Liver (tissue), 9 donors: ENCODE results near the gene MYO7B. TPM values are rescaled to one million over a fixed set of nuclear protein-coding genes. Genes with fewer than 3 reads are reported as not detected.

Experiments
- DNase-seq: peaks from one replicate; pipeline ENCODE4 v3.0.0-alpha.2; 2017; ENCODE audit warnings: low spot score
- H3K27ac ChIP-seq, 2 donors: one replicate each; pipeline ENCODE4 v1.7.0; 2013; ENCODE audit warnings: inconsistent platforms in 2 of 2, low read length in 2 of 2, control low read depth in 1 of 2, low read depth in 1 of 2, mild to moderate bottlenecking in 1 of 2
- H3K27me3 ChIP-seq, 4 donors: one replicate each; pipeline versions ENCODE4 v1.6.1 to v1.7.0; 2013; ENCODE audit warnings: low read length in 3 of 4, inconsistent platforms in 1 of 4, mild to moderate bottlenecking in 1 of 4, moderate library complexity in 1 of 4; ENCODE audit not compliant: control insufficient read depth in 4 of 4, insufficient read depth in 4 of 4
- H3K36me3 ChIP-seq, 4 donors: one replicate each; pipeline versions ENCODE4 v1.6.1 to v1.7.0; 2013; ENCODE audit warnings: low read length in 3 of 4, mild to moderate bottlenecking in 3 of 4, low read depth in 1 of 4, moderate library complexity in 1 of 4; ENCODE audit not compliant: control insufficient read depth in 4 of 4, insufficient read depth in 3 of 4
- H3K4me1 ChIP-seq, 4 donors: one replicate each; pipeline versions ENCODE4 v1.6.1 to v1.7.0; 2013; ENCODE audit warnings: low read length in 3 of 4, mild to moderate bottlenecking in 3 of 4, moderate library complexity in 1 of 4; ENCODE audit not compliant: control insufficient read depth in 4 of 4, insufficient read depth in 4 of 4
- H3K4me3 ChIP-seq, 3 donors: one replicate each; pipeline versions ENCODE4 v1.6.1 to v1.7.0; 2013; ENCODE audit warnings: low read length in 3 of 3, control low read depth in 1 of 3, low read depth in 1 of 3, mild to moderate bottlenecking in 1 of 3
- H3K9ac ChIP-seq, 2 donors: one replicate each; pipeline ENCODE4 v1.7.0; 2013; ENCODE audit warnings: low read length in 2 of 2, mild to moderate bottlenecking in 2 of 2, moderate library complexity in 2 of 2, control low read depth in 1 of 2, low read depth in 1 of 2
- H3K9me3 ChIP-seq, 4 donors: one replicate each; pipeline versions ENCODE4 v1.6.1 to v1.7.0; 2013; ENCODE audit warnings: low read length in 3 of 4; ENCODE audit not compliant: control insufficient read depth in 4 of 4
- EGR1 ChIP-seq, 2 donors: IDR thresholded peaks; 2 replicates each; pipeline ENCODE4 v1.6.1; 2016 to 2018; ENCODE audit warnings: antibody characterized with exemption in 2 of 2, low read depth in 2 of 2
- FOXA1 ChIP-seq: IDR thresholded peaks from 2 replicates; pipeline ENCODE4 v1.6.1; 2016; ENCODE audit warnings: antibody characterized with exemption
- FOXA2 ChIP-seq: IDR thresholded peaks from 2 replicates; pipeline ENCODE4 v1.6.1; 2016; ENCODE audit warnings: antibody characterized with exemption
- GABPA ChIP-seq, 2 donors: IDR thresholded peaks in 1 of 2; conservative IDR thresholded peaks in 1 of 2; 2 replicates each; pipeline ENCODE4 v1.6.1; 2016; ENCODE audit warnings: antibody characterized with exemption in 2 of 2, mild to moderate bottlenecking in 1 of 2, moderate library complexity in 1 of 2
- HNF4G ChIP-seq: IDR thresholded peaks from 2 replicates; pipeline ENCODE4 v1.6.1; 2016; ENCODE audit warnings: antibody characterized with exemption
- JUND ChIP-seq, 2 donors: IDR thresholded peaks; 2 replicates each; pipeline ENCODE4 v1.6.1; 2016; ENCODE audit warnings: antibody characterized with exemption in 2 of 2
- NR2F2 ChIP-seq: IDR thresholded peaks from 2 replicates; pipeline ENCODE4 v1.6.1; 2016; ENCODE audit warnings: antibody characterized with exemption
- RAD21 ChIP-seq, 2 donors: IDR thresholded peaks; 2 replicates each; pipeline ENCODE4 v1.6.1; 2016; ENCODE audit warnings: antibody characterized with exemption in 2 of 2, mild to moderate bottlenecking in 2 of 2
- SP1 ChIP-seq: IDR thresholded peaks from 2 replicates; pipeline ENCODE4 v1.6.1; 2018; ENCODE audit warnings: antibody characterized with exemption, mild to moderate bottlenecking
- YY1 ChIP-seq: IDR thresholded peaks from 2 replicates; pipeline ENCODE4 v1.6.1; 2016; ENCODE audit warnings: antibody characterized with exemption, mild to moderate bottlenecking
- WGBS: extraction: QIAGEN DNeasy Blood & Tissue Kit; methylation state at CpG from one replicate; pipeline ENCODE4 v1.1.7; 2013; 5-methylcytosine and 5-hydroxymethylcytosine counted together
- polyA plus RNA-seq, 2 donors: library from polyadenylated mRNA; stranded (reverse) in 1 of 2; unstranded in 1 of 2; fragments of 200-250 nt in 1 of 2; fragments of >200 nt in 1 of 2; fragmentation: Nextera tagmentation in 1 of 2; extraction: Ambion mirVana in 1 of 2; gene quantifications; one replicate each; pipeline versions ENCODE4 v1.2.1 to v1.2.3, GENCODE V29; 2013 to 2015
- total RNA-seq, 2 donors: library from RNA; depleted of rRNA; stranded (reverse); fragments of >200 nt; gene quantifications; one replicate each; pipeline ENCODE4 v1.2.3, GENCODE V29; 2014
- TF ChIP-seq, protein P1 (sequence below): IDR thresholded peaks from 2 replicates; pipeline ENCODE4 v1.6.1; 2016; ENCODE audit warnings: antibody characterized with exemption
- TF ChIP-seq, protein P2 (sequence below): IDR thresholded peaks from 2 replicates; pipeline ENCODE4 v1.6.1; 2016; ENCODE audit warnings: antibody characterized with exemption
- TF ChIP-seq, protein P3 (sequence below): IDR thresholded peaks from 2 replicates; pipeline ENCODE4 v1.6.1; 2016; ENCODE audit warnings: antibody characterized with exemption, mild to moderate bottlenecking
- donor health status: healthy.
- donor health status: healthy.
- donor health status: healthy.
- donor health status: healthy.
- donor health status: healthy.

The MYO7B gene
- total and polyA plus RNA-seq, 4 donors: 0.15 to 1.1 (median 0.64) TPM

DNA sequence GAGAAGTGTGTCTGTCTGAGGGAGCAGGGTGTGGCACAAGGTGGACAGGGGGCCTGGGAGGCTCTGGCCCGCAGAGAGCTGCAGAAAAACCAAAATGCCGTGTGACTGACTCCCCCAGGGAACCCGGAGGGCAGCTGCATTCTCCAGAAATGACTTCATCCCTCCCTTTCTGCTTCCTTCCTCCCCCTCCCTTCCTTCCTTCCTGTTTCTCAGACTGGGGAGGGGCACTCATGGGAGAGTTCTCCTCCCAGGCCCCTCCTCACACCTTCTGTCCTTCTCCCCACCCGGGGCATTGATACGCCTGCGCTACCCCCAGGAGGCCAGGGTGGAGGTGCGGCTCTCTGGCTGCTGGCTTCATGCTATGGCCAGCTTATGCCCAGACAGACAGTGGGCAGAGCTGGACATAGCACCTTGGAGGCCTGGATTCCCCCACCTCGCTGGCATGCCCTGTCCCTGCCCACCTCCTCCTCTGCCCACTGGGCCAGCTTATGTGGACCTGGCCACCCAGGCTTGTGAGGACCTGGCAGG, 102.3 kb downstream of the MYO7B start:
- DNase-seq: no peak
- Histone ChIP-seq H3K4me3 (no peak overlapping the region), H3K4me1 (peaks cover 4 to 25% (median 11%) of the 10 kb centered on the region in 4 donors), H3K9ac (no peak overlapping the region), H3K27me3 (no peaks in the 10 kb centered on the region), H3K36me3 (peaks cover 0 to 6% (median 0%) of the 10 kb centered on the region in 4 donors), H3K9me3 (no peaks in the 10 kb centered on the region), H3K27ac (peak overlapping the region; percentile 75 to 79)
- peak in 1 of 2 donors; percentile 50 for TF ChIP-seq GABPA (IDR thresholded peaks at IDR 0.05 in 1 of 2, conservative IDR thresholded peaks at IDR 0.05 in 1 of 2)
- no peak for TF ChIP-seq FOXA2
- peak; percentile 15 for TF ChIP-seq NR2F2
- 63% methylated on average over 8 of the region's 8 CpGs for WGBS

DNA sequence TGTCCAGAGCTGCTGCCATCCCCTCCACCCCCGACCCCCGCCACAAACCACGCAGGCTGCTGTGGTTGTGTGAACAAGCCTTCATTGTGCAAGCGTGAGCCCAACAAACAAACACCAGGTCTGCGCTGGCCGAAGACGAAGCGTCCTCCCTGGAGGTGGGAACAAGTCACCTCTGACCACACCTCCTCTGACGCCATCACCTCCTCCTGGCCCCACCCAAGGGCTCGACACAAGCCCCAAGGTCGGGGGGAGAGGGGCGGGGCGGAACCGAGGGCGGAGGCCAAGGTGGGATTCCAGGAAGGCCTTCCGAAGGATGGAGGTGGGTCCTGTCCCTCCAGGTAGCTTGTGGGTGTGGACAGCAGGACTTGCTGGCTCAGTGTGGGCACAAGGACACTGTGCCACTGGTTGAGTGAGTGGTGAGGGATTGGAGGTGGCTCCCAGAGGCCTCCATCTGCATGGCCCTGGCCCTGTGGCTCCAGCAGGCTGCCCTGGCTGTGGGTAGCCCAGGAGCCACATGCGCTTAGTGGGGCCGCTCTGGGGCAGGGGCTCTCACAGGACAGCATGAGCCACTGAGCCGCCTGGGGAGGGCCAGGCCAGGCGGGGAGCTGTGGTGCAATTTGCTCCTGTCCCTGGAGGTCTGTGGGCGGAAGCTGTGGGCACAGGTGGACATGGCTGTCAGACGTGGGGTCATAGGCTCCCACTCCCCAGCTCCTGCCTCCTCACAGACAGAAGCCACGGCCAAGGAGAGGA, 103.1 kb downstream of the MYO7B start:
- WGBS: 72% methylated on average over 23 of the region's 23 CpGs
- Histone ChIP-seq H3K4me1 (peaks cover 4 to 25% (median 11%) of the 10 kb centered on the region in 4 donors), H3K36me3 (peaks cover 0 to 6% (median 0%) of the 10 kb centered on the region in 4 donors), H3K27ac (peak overlapping the region; percentile 75 to 79), H3K27me3 (no peaks in the 10 kb centered on the region), H3K9me3 (no peaks in the 10 kb centered on the region), H3K9ac (no peak overlapping the region), H3K4me3 (no peak overlapping the region)
- DNase-seq: no peak
- TF ChIP-seq EGR1 (IDR thresholded peaks at IDR 0.05; ENCODE audit: low read depth in 2 of 2): no peak
- no peak for TF ChIP-seq RAD21 (IDR thresholded peaks at IDR 0.05)
- TF ChIP-seq FOXA1: no peak
- TF ChIP-seq, protein P1, sequence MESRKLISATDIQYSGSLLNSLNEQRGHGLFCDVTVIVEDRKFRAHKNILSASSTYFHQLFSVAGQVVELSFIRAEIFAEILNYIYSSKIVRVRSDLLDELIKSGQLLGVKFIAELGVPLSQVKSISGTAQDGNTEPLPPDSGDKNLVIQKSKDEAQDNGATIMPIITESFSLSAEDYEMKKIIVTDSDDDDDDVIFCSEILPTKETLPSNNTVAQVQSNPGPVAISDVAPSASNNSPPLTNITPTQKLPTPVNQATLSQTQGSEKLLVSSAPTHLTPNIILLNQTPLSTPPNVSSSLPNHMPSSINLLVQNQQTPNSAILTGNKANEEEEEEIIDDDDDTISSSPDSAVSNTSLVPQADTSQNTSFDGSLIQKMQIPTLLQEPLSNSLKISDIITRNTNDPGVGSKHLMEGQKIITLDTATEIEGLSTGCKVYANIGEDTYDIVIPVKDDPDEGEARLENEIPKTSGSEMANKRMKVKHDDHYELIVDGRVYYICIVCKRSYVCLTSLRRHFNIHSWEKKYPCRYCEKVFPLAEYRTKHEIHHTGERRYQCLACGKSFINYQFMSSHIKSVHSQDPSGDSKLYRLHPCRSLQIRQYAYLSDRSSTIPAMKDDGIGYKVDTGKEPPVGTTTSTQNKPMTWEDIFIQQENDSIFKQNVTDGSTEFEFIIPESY: no peak

DNA sequence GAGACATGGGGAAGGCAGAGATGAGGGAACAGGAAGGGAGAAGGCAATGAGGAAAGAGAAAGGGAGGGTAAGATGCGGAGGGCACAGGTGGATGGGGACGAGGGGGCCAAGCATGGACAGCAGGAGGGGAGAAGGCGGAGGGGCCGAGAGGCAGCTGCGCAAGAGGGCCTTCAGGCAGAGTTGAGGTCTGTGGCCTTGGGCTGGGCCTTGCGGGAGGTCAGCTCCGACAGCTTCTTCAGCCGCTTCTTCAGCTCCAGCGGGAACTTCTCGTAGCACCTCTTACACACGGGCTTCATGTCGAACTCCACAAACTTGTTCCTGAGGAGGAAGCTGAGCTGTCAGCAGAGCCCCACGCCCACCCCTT, 103.6 kb downstream of the MYO7B start:
- Histone ChIP-seq H3K4me3 (no peak overlapping the region), H3K27ac (peak overlapping the region in 1 of 2 donors; percentile 75), H3K9ac (no peak overlapping the region), H3K27me3 (no peaks in the 10 kb centered on the region), H3K36me3 (peaks cover 0 to 6% (median 0%) of the 10 kb centered on the region in 4 donors), H3K9me3 (no peaks in the 10 kb centered on the region), H3K4me1 (peaks cover 4 to 25% (median 11%) of the 10 kb centered on the region in 4 donors)
- 95% methylated on average over 13 of the region's 13 CpGs for WGBS
- no peak for DNase-seq
- TF ChIP-seq FOXA1: no peak
- TF ChIP-seq, protein P2, sequence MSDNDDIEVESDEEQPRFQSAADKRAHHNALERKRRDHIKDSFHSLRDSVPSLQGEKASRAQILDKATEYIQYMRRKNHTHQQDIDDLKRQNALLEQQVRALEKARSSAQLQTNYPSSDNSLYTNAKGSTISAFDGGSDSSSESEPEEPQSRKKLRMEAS: no peak
- TF ChIP-seq, protein P3, sequence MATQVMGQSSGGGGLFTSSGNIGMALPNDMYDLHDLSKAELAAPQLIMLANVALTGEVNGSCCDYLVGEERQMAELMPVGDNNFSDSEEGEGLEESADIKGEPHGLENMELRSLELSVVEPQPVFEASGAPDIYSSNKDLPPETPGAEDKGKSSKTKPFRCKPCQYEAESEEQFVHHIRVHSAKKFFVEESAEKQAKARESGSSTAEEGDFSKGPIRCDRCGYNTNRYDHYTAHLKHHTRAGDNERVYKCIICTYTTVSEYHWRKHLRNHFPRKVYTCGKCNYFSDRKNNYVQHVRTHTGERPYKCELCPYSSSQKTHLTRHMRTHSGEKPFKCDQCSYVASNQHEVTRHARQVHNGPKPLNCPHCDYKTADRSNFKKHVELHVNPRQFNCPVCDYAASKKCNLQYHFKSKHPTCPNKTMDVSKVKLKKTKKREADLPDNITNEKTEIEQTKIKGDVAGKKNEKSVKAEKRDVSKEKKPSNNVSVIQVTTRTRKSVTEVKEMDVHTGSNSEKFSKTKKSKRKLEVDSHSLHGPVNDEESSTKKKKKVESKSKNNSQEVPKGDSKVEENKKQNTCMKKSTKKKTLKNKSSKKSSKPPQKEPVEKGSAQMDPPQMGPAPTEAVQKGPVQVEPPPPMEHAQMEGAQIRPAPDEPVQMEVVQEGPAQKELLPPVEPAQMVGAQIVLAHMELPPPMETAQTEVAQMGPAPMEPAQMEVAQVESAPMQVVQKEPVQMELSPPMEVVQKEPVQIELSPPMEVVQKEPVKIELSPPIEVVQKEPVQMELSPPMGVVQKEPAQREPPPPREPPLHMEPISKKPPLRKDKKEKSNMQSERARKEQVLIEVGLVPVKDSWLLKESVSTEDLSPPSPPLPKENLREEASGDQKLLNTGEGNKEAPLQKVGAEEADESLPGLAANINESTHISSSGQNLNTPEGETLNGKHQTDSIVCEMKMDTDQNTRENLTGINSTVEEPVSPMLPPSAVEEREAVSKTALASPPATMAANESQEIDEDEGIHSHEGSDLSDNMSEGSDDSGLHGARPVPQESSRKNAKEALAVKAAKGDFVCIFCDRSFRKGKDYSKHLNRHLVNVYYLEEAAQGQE: no peak
- no peak for TF ChIP-seq NR2F2
- no peak for TF ChIP-seq HNF4G
- TF ChIP-seq JUND (IDR thresholded peaks at IDR 0.05): no peak
- no peak for TF ChIP-seq YY1
- no peak for TF ChIP-seq SP1
